GM20431 (cell line): ENCODE measurements around the gene CERKL.

Source experiments
- in situ Hi-C: fragments of 300-500 bp; cut with MseI, MboI; formaldehyde crosslinking; loops from one replicate; pipeline ENCODE4 v1.15.0; 2020; ENCODE audit warnings: low sequenced_read_pairs; ENCODE audit not compliant: unreplicated experiment

The CERKL gene

GRCh38 chr2:181540421-181540820 lies 116.5 kb downstream of the CERKL start:
- in situ Hi-C loops, result no loop called here

- in situ Hi-C loops, result no loop called here
These were observed 120.2 kb downstream of the CERKL start for GRCh38 chr2:181536730-181537129.

- in situ Hi-C loops, result no loop called here
These were observed 128.5 kb downstream of the CERKL start for GRCh38 chr2:181528441-181528840.

- in situ Hi-C loops, result no loop called here
These were observed 129.8 kb downstream of the CERKL start for GRCh38 chr2:181527058-181527457.

GRCh38 chr2:181526014-181526413 lies 130.9 kb downstream of the CERKL start:
- in situ Hi-C loops, result no loop called here

GRCh38 chr2:181523756-181524155 lies 133.1 kb downstream of the CERKL start:
- in situ Hi-C loops, result no loop called here

GRCh38 chr2:181520253-181520652 lies 136.7 kb downstream of the CERKL start:
- in situ Hi-C loops, result no loop called here

GRCh38 chr2:181517685-181518301 lies 139.1 kb downstream of the CERKL start:
- in situ Hi-C loops, result no loop called here

GRCh38 chr2:181516992-181517391 lies 139.9 kb downstream of the CERKL start:
- in situ Hi-C loops, result no loop called here

- in situ Hi-C loops, result no loop called here
These were observed 141.2 kb downstream of the CERKL start for GRCh38 chr2:181515719-181516118.

- in situ Hi-C loops, result no loop called here
These were observed 156.7 kb downstream of the CERKL start for GRCh38 chr2:181500201-181500600.

- in situ Hi-C loops, result no loop called here
These were observed 157.7 kb downstream of the CERKL start for GRCh38 chr2:181499231-181499630.
